Liver (tissue), 3 donors: Measurements from ENCODE around the gene SREBF2.

Experiments used
- EGR1 ChIP-seq, 2 donors: IDR thresholded peaks; 2 replicates each; pipeline ENCODE4 v1.6.1; 2016 to 2018; ENCODE audit warnings: antibody characterized with exemption in 2 of 2, low read depth in 2 of 2
- GABPA ChIP-seq, 2 donors: IDR thresholded peaks in 1 of 2; conservative IDR thresholded peaks in 1 of 2; 2 replicates each; pipeline ENCODE4 v1.6.1; 2016; ENCODE audit warnings: antibody characterized with exemption in 2 of 2, mild to moderate bottlenecking in 1 of 2, moderate library complexity in 1 of 2
- HNF4G ChIP-seq: IDR thresholded peaks from 2 replicates; pipeline ENCODE4 v1.6.1; 2016; ENCODE audit warnings: antibody characterized with exemption
- JUND ChIP-seq, 2 donors: IDR thresholded peaks; 2 replicates each; pipeline ENCODE4 v1.6.1; 2016; ENCODE audit warnings: antibody characterized with exemption in 2 of 2
- RAD21 ChIP-seq, 2 donors: IDR thresholded peaks; 2 replicates each; pipeline ENCODE4 v1.6.1; 2016; ENCODE audit warnings: antibody characterized with exemption in 2 of 2, mild to moderate bottlenecking in 2 of 2
- RXRA ChIP-seq, 2 donors: IDR thresholded peaks; 2 replicates each; pipeline ENCODE4 v1.6.1; 2017 to 2018; ENCODE audit warnings: antibody characterized with exemption in 2 of 2, mild to moderate bottlenecking in 1 of 2
- SP1 ChIP-seq: IDR thresholded peaks from 2 replicates; pipeline ENCODE4 v1.6.1; 2018; ENCODE audit warnings: antibody characterized with exemption, mild to moderate bottlenecking
- TAF1 ChIP-seq: conservative IDR thresholded peaks from 2 replicates; pipeline ENCODE4 v1.6.1; 2016; ENCODE audit warnings: antibody characterized with exemption, mild to moderate bottlenecking
- YY1 ChIP-seq: IDR thresholded peaks from 2 replicates; pipeline ENCODE4 v1.6.1; 2016; ENCODE audit warnings: antibody characterized with exemption, mild to moderate bottlenecking
- TF ChIP-seq, protein P1 (sequence below): fragments of 150-350 bp; IDR thresholded peaks from 2 replicates; pipeline ENCODE4 v1.5.1; 2017; ENCODE audit warnings: improper control_type of control experiment, low read depth, low read length; ENCODE audit not compliant: missing input control
- TF ChIP-seq, protein P2 (sequence below): IDR thresholded peaks from 2 replicates; pipeline ENCODE4 v1.6.1; 2016; ENCODE audit warnings: antibody characterized with exemption
- TF ChIP-seq, protein P3 (sequence below): IDR thresholded peaks from 2 replicates; pipeline ENCODE4 v1.6.1; 2016; ENCODE audit warnings: antibody characterized with exemption
- TF ChIP-seq, protein P4 (sequence below): IDR thresholded peaks from 2 replicates; pipeline ENCODE4 v1.6.1; 2016; ENCODE audit warnings: antibody characterized with exemption
- TF ChIP-seq, protein P5 (sequence below): IDR thresholded peaks from 2 replicates; pipeline ENCODE4 v1.6.1; 2016; ENCODE audit warnings: antibody characterized with exemption, mild to moderate bottlenecking
- donor health status: healthy.
- donor health status: healthy.

DNA sequence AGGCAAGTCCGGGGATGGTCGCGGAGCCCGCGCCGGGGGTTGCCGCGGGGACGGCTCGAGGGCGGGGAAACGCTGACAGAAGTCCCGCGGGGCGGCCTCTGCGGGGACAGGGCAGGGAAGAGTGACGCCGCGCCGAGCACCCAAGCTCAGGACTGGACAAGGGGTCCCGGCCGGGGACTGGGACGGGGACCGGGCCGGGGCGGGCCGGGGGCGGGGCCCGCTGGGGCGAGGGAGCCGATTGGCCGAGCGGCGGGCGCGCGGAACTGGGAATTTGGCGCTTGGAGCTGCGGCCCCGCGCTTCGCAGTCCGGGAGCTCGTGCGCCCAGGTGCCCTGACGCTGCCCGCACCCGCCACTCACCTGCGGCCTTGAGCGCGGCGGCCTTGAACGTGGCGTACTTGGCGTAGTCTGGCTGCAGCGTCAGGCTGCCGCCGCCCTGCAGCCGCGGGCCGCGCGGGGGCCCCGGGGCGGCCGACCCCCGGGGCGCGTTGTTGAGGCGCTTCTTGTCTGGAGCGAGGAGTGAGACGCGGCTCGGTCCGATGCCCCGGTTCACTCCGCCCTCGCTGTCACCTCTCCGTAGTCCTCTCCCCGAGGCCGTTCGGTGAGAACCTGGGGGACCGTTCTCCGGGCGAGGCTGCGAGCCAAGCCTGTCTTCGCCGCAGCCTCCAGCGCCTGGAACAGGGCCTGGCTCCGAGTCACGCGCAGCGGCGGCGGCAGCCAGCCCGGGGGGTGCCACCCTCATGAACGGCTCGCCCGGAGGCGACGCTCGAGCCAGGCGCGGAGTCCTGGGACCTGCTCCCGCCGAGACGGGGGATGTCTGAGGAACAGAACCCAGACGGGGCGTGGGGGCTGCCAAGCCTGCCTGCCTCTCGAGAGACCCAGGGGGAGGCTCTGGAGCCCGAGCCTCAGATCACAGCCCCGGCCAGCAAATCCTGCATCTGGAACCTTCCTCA is 77.4 kb downstream of the SREBF2 start:
- TF ChIP-seq SP1 = no peak
- TF ChIP-seq, protein P1, sequence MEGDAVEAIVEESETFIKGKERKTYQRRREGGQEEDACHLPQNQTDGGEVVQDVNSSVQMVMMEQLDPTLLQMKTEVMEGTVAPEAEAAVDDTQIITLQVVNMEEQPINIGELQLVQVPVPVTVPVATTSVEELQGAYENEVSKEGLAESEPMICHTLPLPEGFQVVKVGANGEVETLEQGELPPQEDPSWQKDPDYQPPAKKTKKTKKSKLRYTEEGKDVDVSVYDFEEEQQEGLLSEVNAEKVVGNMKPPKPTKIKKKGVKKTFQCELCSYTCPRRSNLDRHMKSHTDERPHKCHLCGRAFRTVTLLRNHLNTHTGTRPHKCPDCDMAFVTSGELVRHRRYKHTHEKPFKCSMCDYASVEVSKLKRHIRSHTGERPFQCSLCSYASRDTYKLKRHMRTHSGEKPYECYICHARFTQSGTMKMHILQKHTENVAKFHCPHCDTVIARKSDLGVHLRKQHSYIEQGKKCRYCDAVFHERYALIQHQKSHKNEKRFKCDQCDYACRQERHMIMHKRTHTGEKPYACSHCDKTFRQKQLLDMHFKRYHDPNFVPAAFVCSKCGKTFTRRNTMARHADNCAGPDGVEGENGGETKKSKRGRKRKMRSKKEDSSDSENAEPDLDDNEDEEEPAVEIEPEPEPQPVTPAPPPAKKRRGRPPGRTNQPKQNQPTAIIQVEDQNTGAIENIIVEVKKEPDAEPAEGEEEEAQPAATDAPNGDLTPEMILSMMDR = no peak
- no peak for TF ChIP-seq RXRA (IDR thresholded peaks at IDR 0.05)
- TF ChIP-seq, protein P2, sequence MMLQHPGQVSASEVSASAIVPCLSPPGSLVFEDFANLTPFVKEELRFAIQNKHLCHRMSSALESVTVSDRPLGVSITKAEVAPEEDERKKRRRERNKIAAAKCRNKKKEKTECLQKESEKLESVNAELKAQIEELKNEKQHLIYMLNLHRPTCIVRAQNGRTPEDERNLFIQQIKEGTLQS = no peak
- TF ChIP-seq YY1 = no peak
- TF ChIP-seq JUND (IDR thresholded peaks at IDR 0.05) = no peak
- TF ChIP-seq GABPA (IDR thresholded peaks at IDR 0.05 in 1 of 2, conservative IDR thresholded peaks at IDR 0.05 in 1 of 2) = no peak
- TF ChIP-seq HNF4G = no peak
- no peak for TF ChIP-seq EGR1 (IDR thresholded peaks at IDR 0.05; ENCODE audit: low read depth in 2 of 2)
- no peak for TF ChIP-seq RAD21 (IDR thresholded peaks at IDR 0.05)
- TF ChIP-seq TAF1 = no peak
- TF ChIP-seq, protein P3, sequence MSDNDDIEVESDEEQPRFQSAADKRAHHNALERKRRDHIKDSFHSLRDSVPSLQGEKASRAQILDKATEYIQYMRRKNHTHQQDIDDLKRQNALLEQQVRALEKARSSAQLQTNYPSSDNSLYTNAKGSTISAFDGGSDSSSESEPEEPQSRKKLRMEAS = no peak
- TF ChIP-seq, protein P4, sequence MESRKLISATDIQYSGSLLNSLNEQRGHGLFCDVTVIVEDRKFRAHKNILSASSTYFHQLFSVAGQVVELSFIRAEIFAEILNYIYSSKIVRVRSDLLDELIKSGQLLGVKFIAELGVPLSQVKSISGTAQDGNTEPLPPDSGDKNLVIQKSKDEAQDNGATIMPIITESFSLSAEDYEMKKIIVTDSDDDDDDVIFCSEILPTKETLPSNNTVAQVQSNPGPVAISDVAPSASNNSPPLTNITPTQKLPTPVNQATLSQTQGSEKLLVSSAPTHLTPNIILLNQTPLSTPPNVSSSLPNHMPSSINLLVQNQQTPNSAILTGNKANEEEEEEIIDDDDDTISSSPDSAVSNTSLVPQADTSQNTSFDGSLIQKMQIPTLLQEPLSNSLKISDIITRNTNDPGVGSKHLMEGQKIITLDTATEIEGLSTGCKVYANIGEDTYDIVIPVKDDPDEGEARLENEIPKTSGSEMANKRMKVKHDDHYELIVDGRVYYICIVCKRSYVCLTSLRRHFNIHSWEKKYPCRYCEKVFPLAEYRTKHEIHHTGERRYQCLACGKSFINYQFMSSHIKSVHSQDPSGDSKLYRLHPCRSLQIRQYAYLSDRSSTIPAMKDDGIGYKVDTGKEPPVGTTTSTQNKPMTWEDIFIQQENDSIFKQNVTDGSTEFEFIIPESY = no peak
- TF ChIP-seq, protein P5, sequence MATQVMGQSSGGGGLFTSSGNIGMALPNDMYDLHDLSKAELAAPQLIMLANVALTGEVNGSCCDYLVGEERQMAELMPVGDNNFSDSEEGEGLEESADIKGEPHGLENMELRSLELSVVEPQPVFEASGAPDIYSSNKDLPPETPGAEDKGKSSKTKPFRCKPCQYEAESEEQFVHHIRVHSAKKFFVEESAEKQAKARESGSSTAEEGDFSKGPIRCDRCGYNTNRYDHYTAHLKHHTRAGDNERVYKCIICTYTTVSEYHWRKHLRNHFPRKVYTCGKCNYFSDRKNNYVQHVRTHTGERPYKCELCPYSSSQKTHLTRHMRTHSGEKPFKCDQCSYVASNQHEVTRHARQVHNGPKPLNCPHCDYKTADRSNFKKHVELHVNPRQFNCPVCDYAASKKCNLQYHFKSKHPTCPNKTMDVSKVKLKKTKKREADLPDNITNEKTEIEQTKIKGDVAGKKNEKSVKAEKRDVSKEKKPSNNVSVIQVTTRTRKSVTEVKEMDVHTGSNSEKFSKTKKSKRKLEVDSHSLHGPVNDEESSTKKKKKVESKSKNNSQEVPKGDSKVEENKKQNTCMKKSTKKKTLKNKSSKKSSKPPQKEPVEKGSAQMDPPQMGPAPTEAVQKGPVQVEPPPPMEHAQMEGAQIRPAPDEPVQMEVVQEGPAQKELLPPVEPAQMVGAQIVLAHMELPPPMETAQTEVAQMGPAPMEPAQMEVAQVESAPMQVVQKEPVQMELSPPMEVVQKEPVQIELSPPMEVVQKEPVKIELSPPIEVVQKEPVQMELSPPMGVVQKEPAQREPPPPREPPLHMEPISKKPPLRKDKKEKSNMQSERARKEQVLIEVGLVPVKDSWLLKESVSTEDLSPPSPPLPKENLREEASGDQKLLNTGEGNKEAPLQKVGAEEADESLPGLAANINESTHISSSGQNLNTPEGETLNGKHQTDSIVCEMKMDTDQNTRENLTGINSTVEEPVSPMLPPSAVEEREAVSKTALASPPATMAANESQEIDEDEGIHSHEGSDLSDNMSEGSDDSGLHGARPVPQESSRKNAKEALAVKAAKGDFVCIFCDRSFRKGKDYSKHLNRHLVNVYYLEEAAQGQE = no peak
